HL-60 (cell line): ENCODE measurements around the gene LRRC17.

Experiments used
- DNase-seq, 2 experiments: peaks; one replicate each; pipeline ENCODE4 v3.0.0-alpha.2; 2010 to 2020; ENCODE audit warnings: low read depth in 1 of 2, low spot score in 1 of 2
- H3K27ac ChIP-seq: fragments of 250-450 bp; sonication (Bioruptor Pico); replicated peaks from 2 replicates; pipeline ENCODE4 v1.5.1; 2020; ENCODE audit warnings: mild to moderate bottlenecking, moderate library complexity
- H3K27me3 ChIP-seq: fragments of 250-450 bp; sonication (Bioruptor Pico); 2 replicates; pipeline ENCODE4 v1.5.1; 2021; ENCODE audit warnings: mild to moderate bottlenecking, moderate library complexity; ENCODE audit not compliant: insufficient read depth, poor library complexity, severe bottlenecking
- H3K4me3 ChIP-seq: replicated peaks from 2 replicates; pipeline ENCODE4 v1.5.1; 2011; ENCODE audit warnings: mild to moderate bottlenecking, control low read depth, low read length; ENCODE audit not compliant: insufficient read depth
- CTCF ChIP-seq: IDR thresholded peaks from one replicate; pipeline ENCODE4 v1.5.1; 2011; ENCODE audit warnings: low read length, control low read depth, inconsistent platforms; ENCODE audit not compliant: insufficient read depth
- GABPA ChIP-seq: IDR thresholded peaks from 2 replicates; pipeline ENCODE4 v1.6.1; 2012; ENCODE audit warnings: low read depth
- POLR2AphosphoS5 ChIP-seq: IDR thresholded peaks from 2 replicates; pipeline ENCODE4 v1.6.1; 2012; ENCODE audit warnings: low read depth
- REST ChIP-seq: IDR thresholded peaks from 2 replicates; pipeline ENCODE4 v1.6.1; 2012; ENCODE audit warnings: low read depth; ENCODE audit not compliant: insufficient replicate concordance
- SPI1 ChIP-seq: IDR thresholded peaks from 2 replicates; pipeline ENCODE4 v1.6.1; 2012; ENCODE audit warnings: low read depth, mild to moderate bottlenecking, borderline replicate concordance

LRRC17 gene

GRCh38 chr7:102966465-102966864 lies 53.7 kb downstream of the LRRC17 start:
- H3K27me3 ChIP-seq: no peaks in the 10 kb centered on the region
- H3K4me3 ChIP-seq: no peak overlapping the region
- TF ChIP-seq GABPA: no peak
- TF ChIP-seq CTCF: no peak
- TF ChIP-seq POLR2AphosphoS5: no peak
- TF ChIP-seq SPI1: no peak; the same call in 1 of the 2 replicates
- no peak for TF ChIP-seq REST
- DNase-seq: peak in 1 of 2 experiments; percentile 54
- no peak overlapping the region for H3K27ac ChIP-seq

- Histone ChIP-seq H3K27me3 (no peaks in the 10 kb centered on the region), H3K4me3 (no peak overlapping the region), H3K27ac (no peak overlapping the region)
- no peak for TF ChIP-seq POLR2AphosphoS5
- no peak for TF ChIP-seq REST
- no peak for TF ChIP-seq CTCF
- no peak for TF ChIP-seq SPI1
- TF ChIP-seq GABPA: no peak
- no peak for DNase-seq
Measured at GRCh38 chr7:102967798-102968197, 55.0 kb downstream of the LRRC17 start.

GRCh38 chr7:102973096-102973802 lies 60.4 kb downstream of the LRRC17 start:
- Histone ChIP-seq H3K27ac (peak overlapping the region; percentile 75), H3K27me3 (no peaks in the 10 kb centered on the region), H3K4me3 (peak overlapping the region; percentile 28)
- DNase-seq: peak; percentile 71 to 91
- TF ChIP-seq POLR2AphosphoS5: peak; percentile 86
- 0 out of 2 replicates have a peak, but pooled peaks have one; percentile 17 for TF ChIP-seq SPI1
- peak; percentile 39; the same call in 1 of the 2 replicates for TF ChIP-seq GABPA
- no peak for TF ChIP-seq REST
